ENCODE data around the gene ZMYND12.

Gene ZMYND12

DNA sequence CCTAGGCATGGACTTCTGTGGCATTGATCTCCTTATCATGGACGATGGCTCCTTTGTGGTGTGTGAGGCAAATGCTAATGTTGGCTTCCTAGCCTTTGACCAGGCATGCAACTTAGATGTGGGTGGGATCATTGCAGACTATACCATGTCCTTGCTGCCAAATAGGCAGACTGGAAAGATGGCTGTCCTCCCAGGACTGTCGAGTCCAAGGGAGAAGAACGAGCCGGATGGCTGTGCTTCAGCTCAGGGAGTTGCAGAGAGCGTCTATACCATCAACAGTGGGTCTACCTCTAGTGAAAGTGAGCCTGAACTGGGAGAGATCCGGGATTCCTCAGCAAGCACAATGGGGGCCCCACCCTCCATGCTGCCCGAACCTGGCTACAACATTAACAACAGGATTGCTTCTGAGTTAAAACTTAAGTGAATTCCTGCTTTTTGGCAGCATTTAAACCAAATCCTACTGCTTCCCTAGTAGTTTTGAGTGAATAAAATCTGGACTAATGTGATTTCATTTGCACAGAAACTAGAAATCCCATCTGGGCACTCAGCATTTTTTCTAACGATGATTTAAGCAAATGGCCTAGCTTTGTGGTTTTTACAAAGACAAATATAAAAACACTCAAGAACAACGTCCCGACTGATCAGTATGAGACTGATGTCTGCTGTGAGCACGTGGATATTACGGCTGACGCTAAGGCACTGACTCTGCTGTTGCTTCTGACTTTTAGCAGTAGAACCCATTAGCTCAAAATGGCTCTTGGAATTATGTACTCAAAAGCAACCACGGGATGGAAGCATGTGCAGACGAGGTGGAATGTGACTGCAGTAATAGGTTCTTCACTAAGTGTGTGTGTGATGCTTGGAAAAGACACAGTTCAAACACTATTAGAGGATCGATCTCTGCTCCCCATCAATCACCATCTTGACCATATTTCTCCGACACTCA, 41.0 kb downstream of the ZMYND12 start:
- Mint-ChIP-seq H3K27ac (ENCODE audit: low read depth) (no peak overlapping the region), H3K4me1 (no peaks in the 10 kb centered on the region), H3K27me3 (peaks cover 44% of the 10 kb centered on the region), H3K4me3 (no peak overlapping the region), H3K36me3 (ENCODE audit: insufficient read depth) (no peaks in the 10 kb centered on the region), H3K9me3 (no peaks in the 10 kb centered on the region)
- DNase-seq (ENCODE audit: low spot score in 2 of 2) = no peak
- no peak for ATAC-seq (replicated peaks; ENCODE audit: extremely low read depth, poor library complexity, severe bottlenecking)

DNA sequence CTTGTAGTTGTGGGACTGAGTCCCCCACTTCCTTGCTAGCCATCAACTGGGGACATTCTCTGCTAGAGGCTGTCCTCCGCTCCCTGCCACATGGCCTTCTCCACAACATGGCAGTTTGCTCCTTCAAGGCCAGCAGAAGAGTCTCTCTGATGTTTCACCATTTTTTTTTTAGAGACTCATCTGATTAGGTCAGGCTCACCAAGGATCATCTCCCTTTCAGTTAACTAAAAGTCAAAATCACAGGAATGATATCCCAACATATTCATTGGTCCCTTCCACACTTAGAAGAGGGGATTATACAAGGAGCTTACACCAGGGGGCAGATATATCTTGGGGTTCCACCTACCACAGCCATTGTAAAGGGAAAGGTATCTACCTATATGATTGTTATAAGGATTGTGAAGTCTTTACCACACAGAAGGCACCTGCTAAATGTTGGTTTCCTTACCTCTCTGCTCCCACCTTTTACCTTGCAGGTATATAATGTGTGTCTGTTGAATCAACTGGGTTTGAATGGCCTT, 51.9 kb downstream of the ZMYND12 start:
- no peak overlapping the region for H3K4me3 Mint-ChIP-seq
- no peaks in the 10 kb centered on the region for H3K4me1 Mint-ChIP-seq
- ATAC-seq (replicated peaks; ENCODE audit: extremely low read depth, poor library complexity, severe bottlenecking) (no peak), DNase-seq (ENCODE audit: low spot score in 2 of 2) (no peak)
- H3K27ac Mint-ChIP-seq (ENCODE audit: low read depth) = no peak overlapping the region
- H3K36me3 Mint-ChIP-seq (ENCODE audit: insufficient read depth) = peaks cover 2% of the 10 kb centered on the region
- no peaks in the 10 kb centered on the region for H3K9me3 Mint-ChIP-seq
- H3K27me3 Mint-ChIP-seq = peaks cover 20% of the 10 kb centered on the region

DNA sequence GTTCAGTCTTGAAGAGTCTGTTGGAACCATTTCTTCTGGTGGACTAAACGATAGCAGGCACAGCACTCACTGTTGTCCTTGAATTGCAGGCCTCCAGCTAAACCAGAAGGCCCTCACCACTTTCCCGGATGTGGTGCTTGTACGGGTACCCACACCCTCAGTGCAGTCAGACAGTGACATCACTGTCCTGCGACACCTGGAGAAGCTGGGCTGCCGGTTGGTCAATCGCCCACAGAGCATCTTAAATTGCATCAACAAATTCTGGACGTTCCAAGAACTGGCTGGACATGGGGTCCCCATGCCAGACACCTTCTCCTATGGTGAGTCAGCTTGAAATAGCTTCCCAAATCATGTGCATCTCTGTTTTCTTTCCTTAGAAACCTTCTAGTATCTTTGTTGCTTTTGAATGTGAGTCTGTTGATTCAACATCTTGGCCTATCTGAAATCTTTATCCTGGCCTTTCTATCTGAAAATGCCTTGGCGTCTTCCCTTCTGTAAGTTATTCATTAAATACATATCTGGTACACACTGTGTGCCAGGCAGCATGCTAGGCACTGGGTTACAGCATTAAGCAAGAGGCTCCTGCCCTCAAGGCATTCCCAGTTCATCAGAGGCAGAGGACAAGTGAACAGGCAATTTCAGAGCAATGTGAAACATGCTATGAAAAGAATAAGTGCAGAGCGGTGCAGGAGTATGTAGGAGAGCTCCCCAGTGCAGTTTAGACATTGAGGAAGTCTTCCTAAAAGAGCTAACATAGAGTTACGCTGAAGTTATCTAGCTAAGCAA, 56.3 kb downstream of the ZMYND12 start:
- ATAC-seq (replicated peaks; ENCODE audit: extremely low read depth, poor library complexity, severe bottlenecking) (no peak), DNase-seq (ENCODE audit: low spot score in 2 of 2) (no peak)
- no peak overlapping the region for H3K27ac Mint-ChIP-seq (ENCODE audit: low read depth)
- H3K4me1 Mint-ChIP-seq = no peaks in the 10 kb centered on the region
- no peaks in the 10 kb centered on the region for H3K27me3 Mint-ChIP-seq
- no peak overlapping the region for H3K4me3 Mint-ChIP-seq
- H3K9me3 Mint-ChIP-seq = no peaks in the 10 kb centered on the region
- peaks cover 2% of the 10 kb centered on the region for H3K36me3 Mint-ChIP-seq (ENCODE audit: insufficient read depth)

DNA sequence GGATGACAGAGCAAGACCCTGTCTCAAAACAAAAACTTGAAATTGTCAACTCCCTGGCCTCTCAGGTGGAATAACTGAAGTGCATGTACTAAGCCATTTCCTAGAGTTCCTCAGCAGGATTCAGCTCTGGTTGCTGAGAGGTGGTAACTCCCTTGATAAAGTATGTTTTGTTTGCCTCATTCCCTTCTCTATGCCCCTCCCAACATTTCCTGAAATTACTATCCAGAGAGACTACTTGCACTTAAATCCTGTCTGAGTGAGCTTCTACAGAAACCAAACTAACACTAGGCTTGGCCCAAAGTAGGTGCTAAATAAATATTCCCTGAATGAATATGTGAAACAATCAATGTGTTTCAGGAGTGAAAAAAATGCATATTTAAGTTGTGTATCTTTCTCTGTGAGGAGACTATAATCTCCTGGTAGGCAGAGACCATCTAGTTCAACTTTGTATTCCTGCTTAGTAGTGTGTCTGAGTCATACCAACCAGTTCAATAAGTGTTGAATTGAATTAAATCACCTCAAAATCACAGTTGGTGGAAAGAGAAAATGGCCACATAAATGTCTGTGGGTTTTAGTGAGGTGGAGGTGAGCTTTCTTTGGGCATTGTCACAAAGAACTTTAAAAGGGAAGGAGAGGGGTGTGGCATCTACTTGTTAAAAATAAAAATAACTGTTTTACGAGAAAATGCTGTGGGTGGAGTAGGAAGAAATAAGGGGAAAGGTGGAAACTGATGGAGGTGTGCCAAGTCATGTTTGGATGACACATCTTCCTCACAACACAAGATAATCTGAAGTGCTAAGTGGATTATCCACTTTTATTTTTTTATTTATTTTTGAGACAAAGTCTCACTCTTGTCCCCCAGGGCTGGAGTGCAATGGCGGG, 62.6 kb downstream of the ZMYND12 start:
- no peak overlapping the region for H3K4me3 Mint-ChIP-seq
- H3K9me3 Mint-ChIP-seq = no peaks in the 10 kb centered on the region
- no peaks in the 10 kb centered on the region for H3K36me3 Mint-ChIP-seq (ENCODE audit: insufficient read depth)
- H3K27me3 Mint-ChIP-seq = no peaks in the 10 kb centered on the region
- ATAC-seq (replicated peaks; ENCODE audit: extremely low read depth, poor library complexity, severe bottlenecking) = no peak
- H3K27ac Mint-ChIP-seq (ENCODE audit: low read depth) = no peak overlapping the region
- no peak for DNase-seq (ENCODE audit: low spot score in 2 of 2)
- H3K4me1 Mint-ChIP-seq = no peaks in the 10 kb centered on the region

DNA sequence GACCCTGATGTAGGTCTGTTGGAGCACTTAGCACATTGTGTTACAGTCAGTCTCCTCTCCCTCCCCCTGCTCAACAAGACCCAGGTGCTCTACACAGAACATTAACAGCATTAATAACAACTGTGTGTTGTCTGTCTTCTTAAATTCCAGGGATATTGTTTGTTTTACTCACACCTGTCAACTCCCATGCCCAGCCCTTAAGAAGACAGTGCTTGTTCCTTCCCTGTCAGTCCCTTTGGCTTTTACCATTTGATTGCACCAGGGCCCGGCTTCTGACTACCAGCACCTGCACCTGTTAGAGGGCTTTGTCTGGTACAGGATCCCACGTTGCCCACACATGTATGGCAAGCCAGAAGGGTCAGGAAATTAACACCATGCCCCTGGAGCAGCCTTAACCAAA, 63.6 kb downstream of the ZMYND12 start:
- ATAC-seq (replicated peaks; ENCODE audit: extremely low read depth, poor library complexity, severe bottlenecking) = no peak
- Mint-ChIP-seq H3K4me1 (no peaks in the 10 kb centered on the region), H3K27me3 (peaks cover 7% of the 10 kb centered on the region), H3K27ac (ENCODE audit: low read depth) (no peak overlapping the region), H3K4me3 (no peak overlapping the region), H3K36me3 (ENCODE audit: insufficient read depth) (no peaks in the 10 kb centered on the region), H3K9me3 (no peaks in the 10 kb centered on the region)
- no peak for DNase-seq (ENCODE audit: low spot score in 2 of 2)

DNA sequence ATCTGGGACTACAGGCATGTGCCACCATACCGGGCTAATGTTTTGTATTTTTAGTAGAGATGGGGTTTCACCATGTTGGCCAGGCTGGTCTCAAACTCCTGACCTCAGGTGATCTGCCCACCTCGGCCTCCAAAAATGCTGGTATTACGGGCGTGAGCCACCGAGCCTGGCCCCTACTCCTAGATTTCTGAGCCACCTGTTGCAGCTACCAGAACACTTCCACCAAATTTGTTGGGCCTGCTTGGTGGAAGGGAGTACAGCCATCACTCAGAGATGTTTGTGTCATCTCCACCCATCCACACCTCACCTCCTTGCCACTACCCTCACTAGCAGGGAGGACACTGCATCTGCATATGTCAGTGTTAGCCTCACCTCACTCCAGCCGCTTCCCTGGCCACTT, 69.8 kb downstream of the ZMYND12 start:
- no peak overlapping the region for H3K4me3 Mint-ChIP-seq
- DNase-seq (ENCODE audit: low spot score in 2 of 2) (no peak), ATAC-seq (replicated peaks; ENCODE audit: extremely low read depth, poor library complexity, severe bottlenecking) (no peak)

DNA sequence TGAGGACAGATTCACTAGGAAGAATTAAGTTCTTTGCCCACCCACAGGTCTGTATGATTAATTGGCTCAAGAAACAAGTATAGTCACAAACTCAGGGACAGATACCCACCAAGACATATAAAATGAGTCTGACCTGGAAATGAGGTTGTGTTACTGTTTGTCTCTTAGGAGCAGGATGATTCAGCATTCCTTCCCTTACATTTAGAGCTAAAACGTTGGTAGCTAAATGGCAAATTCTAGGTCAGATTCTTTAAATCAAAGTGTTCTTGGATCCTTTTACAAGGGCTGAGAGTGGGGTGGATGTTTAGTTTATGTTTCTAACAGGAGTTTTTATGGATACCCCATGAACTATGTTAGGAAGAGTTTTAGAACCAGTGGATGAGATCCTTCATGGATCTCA, 70.5 kb downstream of the ZMYND12 start:
- DNase-seq (ENCODE audit: low spot score in 2 of 2) (no peak), ATAC-seq (replicated peaks; ENCODE audit: extremely low read depth, poor library complexity, severe bottlenecking) (no peak)
- Mint-ChIP-seq H3K27me3 (peaks cover 47% of the 10 kb centered on the region), H3K27ac (ENCODE audit: low read depth) (no peak overlapping the region), H3K9me3 (no peaks in the 10 kb centered on the region), H3K4me1 (no peaks in the 10 kb centered on the region), H3K4me3 (no peak overlapping the region), H3K36me3 (ENCODE audit: insufficient read depth) (no peaks in the 10 kb centered on the region)

More for the DNA sequence above, 69.8 kb downstream of the ZMYND12 start:
- no peaks in the 10 kb centered on the region for H3K9me3 Mint-ChIP-seq
- no peaks in the 10 kb centered on the region for H3K36me3 Mint-ChIP-seq (ENCODE audit: insufficient read depth)
- H3K27ac Mint-ChIP-seq (ENCODE audit: low read depth) = no peak overlapping the region
- H3K4me1 Mint-ChIP-seq = no peaks in the 10 kb centered on the region
- peaks cover 47% of the 10 kb centered on the region for H3K27me3 Mint-ChIP-seq

DNA sequence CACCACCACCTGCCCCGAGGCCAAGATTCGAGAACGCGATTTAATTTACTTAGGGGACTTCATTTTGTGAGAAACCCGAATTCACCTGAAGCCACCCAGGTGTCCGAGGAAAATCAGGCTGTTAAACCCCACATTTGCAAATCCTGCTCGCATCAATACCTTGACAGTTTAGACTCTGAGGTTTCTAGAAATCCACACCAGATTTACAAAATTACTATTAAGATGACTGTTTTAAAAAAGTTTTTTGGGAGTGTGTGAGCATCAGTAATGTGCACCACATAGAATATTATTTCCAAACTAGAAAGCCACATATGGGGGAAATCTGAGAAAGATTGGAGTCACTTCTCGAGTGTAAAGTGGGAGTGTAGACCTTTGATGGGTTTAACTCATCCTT, 74.5 kb downstream of the ZMYND12 start:
- DNase-seq (ENCODE audit: low spot score in 2 of 2) = no peak
- Mint-ChIP-seq H3K36me3 (ENCODE audit: insufficient read depth) (no peaks in the 10 kb centered on the region), H3K9me3 (no peaks in the 10 kb centered on the region), H3K4me1 (no peaks in the 10 kb centered on the region), H3K27me3 (peaks cover 68% of the 10 kb centered on the region), H3K27ac (ENCODE audit: low read depth) (no peak overlapping the region), H3K4me3 (peak overlapping the region; percentile 64)
- no peak for ATAC-seq (replicated peaks; ENCODE audit: extremely low read depth, poor library complexity, severe bottlenecking)

DNA sequence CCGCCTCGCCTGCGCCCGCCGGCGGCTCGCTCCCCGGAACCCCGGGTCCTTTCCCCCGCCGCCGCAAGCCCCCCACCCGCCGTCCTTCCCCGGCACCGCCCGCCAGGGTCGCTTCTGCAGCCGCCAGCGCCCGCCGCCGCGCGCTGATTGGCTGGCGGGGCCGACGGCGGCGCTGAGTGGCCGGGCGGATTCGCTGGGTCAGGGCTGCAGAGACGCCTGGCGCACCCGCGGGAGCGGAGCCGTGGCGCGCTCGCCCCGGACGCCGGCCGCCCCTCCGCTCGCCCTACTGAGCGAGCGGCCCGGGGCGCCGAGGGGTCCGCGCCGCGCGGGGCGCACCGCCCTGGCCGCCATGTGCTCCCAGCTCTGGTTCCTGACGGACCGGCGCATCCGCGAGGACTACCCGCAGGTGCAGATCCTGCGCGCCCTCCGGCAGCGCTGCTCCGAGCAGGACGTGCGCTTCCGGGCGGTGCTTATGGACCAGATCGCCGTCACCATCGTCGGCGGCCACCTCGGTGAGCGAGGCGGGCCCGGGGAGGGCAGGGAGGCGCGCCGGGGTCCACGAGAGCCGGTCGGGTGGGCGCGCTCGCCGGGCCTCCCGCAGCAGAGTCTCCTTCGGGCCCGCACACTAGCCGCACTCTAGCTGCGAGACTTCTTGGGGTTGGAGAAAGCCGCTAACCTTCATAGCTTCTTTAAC, 75.1 kb downstream of the ZMYND12 start, which contains the start of gene RIMKLA:
Gene RIMKLA (plus strand): TSS at position 207 of the 694 bp plus-strand sequence. CDS start 143 bp downstream, at position 350.
- Mint-ChIP-seq H3K27ac (ENCODE audit: low read depth) (no peak within 1 kb of the TSS), H3K36me3 (ENCODE audit: insufficient read depth) (no peaks in the 10 kb centered on the region), H3K27me3 (peaks cover 63% of the 10 kb centered on the region), H3K4me1 (no peaks in the 10 kb centered on the region), H3K4me3 (peak within 1 kb of the TSS; percentile 76), H3K9me3 (no peaks in the 10 kb centered on the region)
- ATAC-seq (replicated peaks; ENCODE audit: extremely low read depth, poor library complexity, severe bottlenecking) (peak; percentile 56), DNase-seq (ENCODE audit: low spot score in 2 of 2) (no peak)
